SU-DHL-6 (cell line): ENCODE measurements around the gene CTNND2.

ENCODE experiments used
- H2AFZ ChIP-seq: fragments of 200-600 bp; sonication (generic); 2 replicates; pipeline ENCODE4 v1.6.1; 2014; ENCODE audit warnings: low read depth, mild to moderate bottlenecking, moderate library complexity, mixed read lengths, antibody characterized with exemption, low read length; ENCODE audit not compliant: severe bottlenecking
- H3F3A ChIP-seq: fragments of 200-600 bp; shearing (Covaris generic); 2 replicates; pipeline ENCODE4 v1.6.0; 2016; ENCODE audit warnings: antibody characterized with exemption, mild to moderate bottlenecking; ENCODE audit not compliant: insufficient read depth
- H3K27ac ChIP-seq: fragments of 200-600 bp; sonication (generic); 2 replicates; pipeline ENCODE4 v1.5.1; 2016; ENCODE audit warnings: low read depth, mild to moderate bottlenecking, low read length, moderate library complexity, mixed read lengths
- H3K27me3 ChIP-seq: fragments of 200-600 bp; sonication (generic), shearing (Covaris generic); 2 replicates; pipeline ENCODE4 v1.6.0; 2014; ENCODE audit warnings: mild to moderate bottlenecking, low read length
- H3K36me3 ChIP-seq: fragments of 200-600 bp; sonication (generic); 2 replicates; pipeline ENCODE4 v1.6.1; 2014; ENCODE audit warnings: mild to moderate bottlenecking, low read length, mixed read lengths
- H3K4me2 ChIP-seq: fragments of 300-600, 200-600 bp; shearing (Covaris generic), sonication (generic); 2 replicates; pipeline ENCODE4 v1.6.0; 2014; ENCODE audit warnings: low read length, low read depth, mild to moderate bottlenecking; ENCODE audit not compliant: poor library complexity, severe bottlenecking
- H3K4me3 ChIP-seq: fragments of 200-600 bp; sonication (generic); 2 replicates; pipeline ENCODE4 v1.5.1; 2014; ENCODE audit warnings: antibody characterized with exemption, low read length, mild to moderate bottlenecking, mixed read lengths; ENCODE audit not compliant: insufficient read depth, poor library complexity, severe bottlenecking
- H3K79me2 ChIP-seq: fragments of 200-600 bp; sonication (generic); 2 replicates; pipeline ENCODE4 v1.6.1; 2014; ENCODE audit warnings: mild to moderate bottlenecking, low read length, moderate library complexity; ENCODE audit not compliant: insufficient read depth
- H3K9ac ChIP-seq: fragments of 200-600 bp; sonication (generic); 2 replicates; pipeline ENCODE4 v1.7.0; 2014; ENCODE audit warnings: mild to moderate bottlenecking, low read length
- H3K9me2 ChIP-seq: fragments of 200-600 bp; sonication (generic); replicated peaks from 2 replicates; pipeline ENCODE4 v1.6.1; 2014; ENCODE audit warnings: low read length; ENCODE audit not compliant: insufficient read depth
- H3K9me3 ChIP-seq: fragments of 200-600 bp; sonication (generic); 2 replicates; pipeline ENCODE4 v1.6.1; 2014; ENCODE audit warnings: low read length, mixed read lengths; ENCODE audit not compliant: insufficient read depth
- H4K20me1 ChIP-seq: fragments of 200-600 bp; sonication (generic); 2 replicates; pipeline ENCODE4 v1.6.1; 2014; ENCODE audit warnings: low read depth, mild to moderate bottlenecking, antibody characterized with exemption, low read length, moderate library complexity, mixed read lengths
- EZH2phosphoT487 ChIP-seq: fragments of 200-600 bp; sonication (generic), shearing (Covaris generic); conservative IDR thresholded peaks from 2 replicates; pipeline ENCODE4 v1.6.1; 2018; ENCODE audit warnings: mild to moderate bottlenecking, antibody characterized with exemption, low read length, moderate library complexity, mixed read lengths
- TF ChIP-seq, protein P1 (sequence below): fragments of 200-600 bp; sonication (generic); IDR thresholded peaks from one replicate; pipeline ENCODE4 v1.5.1; 2017; ENCODE audit warnings: antibody characterized with exemption, mild to moderate bottlenecking, low read length, moderate library complexity; ENCODE audit not compliant: insufficient read depth, poor library complexity, severe bottlenecking

The CTNND2 gene

DNA sequence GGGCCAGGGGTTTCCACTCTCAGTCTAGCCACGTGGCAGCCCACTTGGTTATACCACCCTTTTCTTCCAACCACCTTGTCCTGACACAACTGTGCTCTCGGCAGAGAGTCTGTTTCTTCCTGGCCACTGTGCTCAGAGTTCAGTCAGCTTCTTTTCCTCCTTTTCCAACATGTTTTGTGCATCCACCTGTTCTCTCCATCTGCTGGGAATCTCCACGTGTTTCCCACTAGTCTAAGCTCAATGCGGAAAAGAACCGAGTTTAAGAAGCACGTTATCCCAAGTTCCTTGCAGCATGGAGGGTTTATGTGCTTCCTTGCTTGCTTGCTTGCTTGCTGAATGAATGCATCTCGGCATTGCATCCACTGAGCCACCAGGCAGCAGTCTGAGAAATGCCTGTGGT is 599.6 kb downstream of the CTNND2 start:
- Histone ChIP-seq H3K27me3 (no peaks in the 10 kb centered on the region), H3K4me2 (no peak overlapping the region), H3K27ac (no peak overlapping the region), H2AFZ (no peak overlapping the region), H3F3A (no peaks in the 10 kb centered on the region), H3K9me2 (no peaks in the 10 kb centered on the region), H3K9me3 (no peaks in the 10 kb centered on the region), H3K36me3 (no peaks in the 10 kb centered on the region), H4K20me1 (no peaks in the 10 kb centered on the region), H3K4me3 (no peak overlapping the region), H3K9ac (no peak overlapping the region), H3K79me2 (no peaks in the 10 kb centered on the region)
- TF ChIP-seq EZH2phosphoT487, result no peak
- TF ChIP-seq, protein P1, sequence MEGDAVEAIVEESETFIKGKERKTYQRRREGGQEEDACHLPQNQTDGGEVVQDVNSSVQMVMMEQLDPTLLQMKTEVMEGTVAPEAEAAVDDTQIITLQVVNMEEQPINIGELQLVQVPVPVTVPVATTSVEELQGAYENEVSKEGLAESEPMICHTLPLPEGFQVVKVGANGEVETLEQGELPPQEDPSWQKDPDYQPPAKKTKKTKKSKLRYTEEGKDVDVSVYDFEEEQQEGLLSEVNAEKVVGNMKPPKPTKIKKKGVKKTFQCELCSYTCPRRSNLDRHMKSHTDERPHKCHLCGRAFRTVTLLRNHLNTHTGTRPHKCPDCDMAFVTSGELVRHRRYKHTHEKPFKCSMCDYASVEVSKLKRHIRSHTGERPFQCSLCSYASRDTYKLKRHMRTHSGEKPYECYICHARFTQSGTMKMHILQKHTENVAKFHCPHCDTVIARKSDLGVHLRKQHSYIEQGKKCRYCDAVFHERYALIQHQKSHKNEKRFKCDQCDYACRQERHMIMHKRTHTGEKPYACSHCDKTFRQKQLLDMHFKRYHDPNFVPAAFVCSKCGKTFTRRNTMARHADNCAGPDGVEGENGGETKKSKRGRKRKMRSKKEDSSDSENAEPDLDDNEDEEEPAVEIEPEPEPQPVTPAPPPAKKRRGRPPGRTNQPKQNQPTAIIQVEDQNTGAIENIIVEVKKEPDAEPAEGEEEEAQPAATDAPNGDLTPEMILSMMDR, result no peak

DNA sequence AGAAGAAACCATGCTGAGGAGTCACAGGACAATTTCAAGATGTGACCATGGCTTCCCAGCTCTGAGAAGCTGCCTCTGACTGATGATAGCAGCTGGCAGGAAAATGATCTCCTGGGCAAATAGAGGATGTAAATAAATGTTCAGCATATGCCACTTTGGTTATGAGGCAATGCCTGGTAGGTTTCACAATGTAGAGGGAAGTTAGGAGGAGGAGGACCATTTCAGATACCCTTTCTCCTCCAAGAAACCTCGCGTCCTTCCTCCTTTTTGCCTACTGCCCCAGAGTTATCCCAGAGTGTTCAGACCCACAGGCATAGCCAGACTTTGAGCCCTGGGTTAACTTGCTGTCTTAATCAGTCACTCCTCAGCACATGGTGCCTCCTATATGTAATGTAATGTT is 601.6 kb downstream of the CTNND2 start:
- no peak overlapping the region for H3K4me2 ChIP-seq
- H3K27ac ChIP-seq, result no peak overlapping the region
- no peaks in the 10 kb centered on the region for H3K79me2 ChIP-seq
- no peaks in the 10 kb centered on the region for H4K20me1 ChIP-seq
- no peak overlapping the region for H2AFZ ChIP-seq
- no peaks in the 10 kb centered on the region for H3K9me2 ChIP-seq
- no peaks in the 10 kb centered on the region for H3K27me3 ChIP-seq
- H3K9me3 ChIP-seq, result no peaks in the 10 kb centered on the region
- H3K36me3 ChIP-seq, result no peaks in the 10 kb centered on the region
- H3F3A ChIP-seq, result no peaks in the 10 kb centered on the region
- TF ChIP-seq EZH2phosphoT487, result no peak
- TF ChIP-seq, protein P1, result no peak
- no peak overlapping the region for H3K4me3 ChIP-seq
- no peak overlapping the region for H3K9ac ChIP-seq

DNA sequence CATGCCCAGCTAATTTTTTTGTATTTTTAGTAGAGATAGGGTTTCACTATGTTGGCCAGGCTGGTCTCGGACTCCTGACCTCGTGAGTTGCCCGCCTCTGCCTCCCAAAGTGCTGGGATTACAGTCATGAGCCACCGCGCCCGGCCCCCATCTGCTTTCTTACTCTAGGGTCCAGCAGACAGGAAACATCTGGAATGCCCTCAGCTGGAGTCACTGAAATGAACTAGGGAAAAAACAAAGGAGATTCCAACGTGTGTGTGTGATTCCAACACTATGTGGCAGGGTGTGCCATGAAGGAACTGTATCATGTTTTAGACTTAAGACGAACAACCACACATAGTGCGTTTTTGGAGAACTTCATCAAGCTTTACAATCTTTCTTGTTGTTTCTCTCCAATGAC is 603.1 kb downstream of the CTNND2 start:
- H3K9me3 ChIP-seq, result no peaks in the 10 kb centered on the region

More for the DNA sequence above, 603.1 kb downstream of the CTNND2 start:
- Histone ChIP-seq H3K9ac (no peak overlapping the region), H3K9me2 (no peaks in the 10 kb centered on the region), H3K36me3 (no peaks in the 10 kb centered on the region), H3F3A (no peaks in the 10 kb centered on the region), H3K4me3 (no peak overlapping the region), H4K20me1 (no peaks in the 10 kb centered on the region), H3K27me3 (no peaks in the 10 kb centered on the region), H3K27ac (no peak overlapping the region), H3K4me2 (no peak overlapping the region), H3K79me2 (no peaks in the 10 kb centered on the region), H2AFZ (no peak overlapping the region)
- TF ChIP-seq, protein P1, result no peak
- no peak for TF ChIP-seq EZH2phosphoT487
